ENCODE data around the gene E2F2.

The E2F2 gene

GRCh38 chr1:23577056-23578004, 46.3 kb upstream of the E2F2 start:
- Histone ChIP-seq H3K9me3 (ENCODE audit: insufficient read depth, low read depth, low read length) (no peaks in the 10 kb centered on the region), H4K20me1 (ENCODE audit: insufficient read depth, low read length, poor library complexity, severe bottlenecking) (no peaks in the 10 kb centered on the region), H3K36me3 (ENCODE audit: insufficient read depth, low read length) (no peaks in the 10 kb centered on the region), H3K9me2 (replicated peaks; ENCODE audit: low read depth, low read length) (no peaks in the 10 kb centered on the region), H3K4me2 (ENCODE audit: low read depth, low read length, poor library complexity, severe bottlenecking) (no peak overlapping the region), H3K4me1 (ENCODE audit: insufficient read depth, low read length, poor library complexity, severe bottlenecking) (peaks cover 6% of the 10 kb centered on the region), H3K79me2 (ENCODE audit: insufficient read depth, low read length) (no peaks in the 10 kb centered on the region), H2AFZ (ENCODE audit: low read length) (no peak overlapping the region; the same call in 1 of the 2 replicates), H3K9ac (ENCODE audit: low read depth, low read length, poor library complexity, severe bottlenecking) (no peak overlapping the region), H3F3A (ENCODE audit: low read depth) (no peaks in the 10 kb centered on the region; the same call in 1 of the 2 replicates), H3K4me3 (ENCODE audit: low read length, poor library complexity, severe bottlenecking) (no peak overlapping the region), H3K27me3 (ENCODE audit: insufficient read depth, low read length, poor library complexity, severe bottlenecking) (no peaks in the 10 kb centered on the region)
- TF ChIP-seq EZH2phosphoT487 (IDR thresholded peaks at IDR 0.05; ENCODE audit: borderline replicate concordance) = no peak
- no peak for TF ChIP-seq CTCF (conservative IDR thresholded peaks at IDR 0.05; ENCODE audit: low read length)

- H3K4me3 ChIP-seq (ENCODE audit: low read length, poor library complexity, severe bottlenecking) = no peak overlapping the region
- no peak overlapping the region for H3K9ac ChIP-seq (ENCODE audit: low read depth, low read length, poor library complexity, severe bottlenecking)
- peaks cover 6% of the 10 kb centered on the region for H3K4me1 ChIP-seq (ENCODE audit: insufficient read depth, low read length, poor library complexity, severe bottlenecking)
- no peak overlapping the region for H3K4me2 ChIP-seq (ENCODE audit: low read depth, low read length, poor library complexity, severe bottlenecking)
- H3K27me3 ChIP-seq (ENCODE audit: insufficient read depth, low read length, poor library complexity, severe bottlenecking) = no peaks in the 10 kb centered on the region
- no peaks in the 10 kb centered on the region for H3K9me3 ChIP-seq (ENCODE audit: insufficient read depth, low read depth, low read length)
- no peak overlapping the region for H2AFZ ChIP-seq (ENCODE audit: low read length)
- no peaks in the 10 kb centered on the region for H4K20me1 ChIP-seq (ENCODE audit: insufficient read depth, low read length, poor library complexity, severe bottlenecking)
- H3K79me2 ChIP-seq (ENCODE audit: insufficient read depth, low read length) = no peaks in the 10 kb centered on the region
- H3K9me2 ChIP-seq (replicated peaks; ENCODE audit: low read depth, low read length) = no peaks in the 10 kb centered on the region
- no peaks in the 10 kb centered on the region for H3K36me3 ChIP-seq (ENCODE audit: insufficient read depth, low read length)
- no peak for TF ChIP-seq CTCF (conservative IDR thresholded peaks at IDR 0.05; ENCODE audit: low read length)
- TF ChIP-seq EZH2phosphoT487 (IDR thresholded peaks at IDR 0.05; ENCODE audit: borderline replicate concordance) = no peak
- H3F3A ChIP-seq (ENCODE audit: low read depth) = no peaks in the 10 kb centered on the region; the same call in 1 of the 2 replicates
Observed at GRCh38 chr1:23576338-23577055, 45.5 kb upstream of the E2F2 start.

GRCh38 chr1:23575226-23575810, 44.3 kb upstream of the E2F2 start:
- H3K4me2 ChIP-seq (ENCODE audit: low read depth, low read length, poor library complexity, severe bottlenecking) = no peak overlapping the region
- H4K20me1 ChIP-seq (ENCODE audit: insufficient read depth, low read length, poor library complexity, severe bottlenecking) = no peaks in the 10 kb centered on the region
- H3K27me3 ChIP-seq (ENCODE audit: insufficient read depth, low read length, poor library complexity, severe bottlenecking) = no peaks in the 10 kb centered on the region
- H2AFZ ChIP-seq (ENCODE audit: low read length) = no peak overlapping the region
- H3F3A ChIP-seq (ENCODE audit: low read depth) = no peaks in the 10 kb centered on the region; the same call in 1 of the 2 replicates
- no peaks in the 10 kb centered on the region for H3K79me2 ChIP-seq (ENCODE audit: insufficient read depth, low read length)
- H3K4me3 ChIP-seq (ENCODE audit: low read length, poor library complexity, severe bottlenecking) = no peak overlapping the region
- H3K36me3 ChIP-seq (ENCODE audit: insufficient read depth, low read length) = no peaks in the 10 kb centered on the region
- no peaks in the 10 kb centered on the region for H3K9me3 ChIP-seq (ENCODE audit: insufficient read depth, low read depth, low read length)
- no peaks in the 10 kb centered on the region for H3K9me2 ChIP-seq (replicated peaks; ENCODE audit: low read depth, low read length)
- peaks cover 6% of the 10 kb centered on the region for H3K4me1 ChIP-seq (ENCODE audit: insufficient read depth, low read length, poor library complexity, severe bottlenecking)
- TF ChIP-seq EZH2phosphoT487 (IDR thresholded peaks at IDR 0.05; ENCODE audit: borderline replicate concordance) = no peak
- TF ChIP-seq CTCF (conservative IDR thresholded peaks at IDR 0.05; ENCODE audit: low read length) = no peak
- H3K9ac ChIP-seq (ENCODE audit: low read depth, low read length, poor library complexity, severe bottlenecking) = no peak overlapping the region
